ENCODE measurements around the gene FBRS. TPM values are rescaled to one million over a fixed set of nuclear protein-coding genes. Genes with fewer than 3 reads are reported as not detected.

Gene FBRS
- polyA plus RNA-seq, 1 experiment = 9.4 TPM

DNA sequence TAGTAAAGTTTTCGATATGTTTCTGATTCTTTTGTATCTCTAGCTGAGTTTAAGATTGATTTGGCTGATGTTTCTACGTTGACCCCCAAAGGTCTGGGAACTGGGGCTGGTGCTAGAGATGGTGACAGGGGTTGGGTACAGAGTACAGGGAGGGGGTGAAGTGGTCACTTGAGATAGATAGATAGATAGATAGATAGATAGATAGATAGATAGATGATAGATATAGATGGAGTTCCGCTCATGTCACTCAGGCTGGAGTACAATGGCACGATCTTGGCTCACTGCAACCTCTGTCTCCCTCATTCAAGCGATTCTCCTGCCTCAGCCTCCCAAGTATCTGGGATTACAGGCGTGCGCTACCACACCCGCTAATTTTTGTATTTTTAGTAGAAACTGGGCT is 1.8 kb upstream of the FBRS start:
- Histone ChIP-seq H3K36me3 (ENCODE audit: control insufficient read depth, insufficient read depth, low read length) (peaks cover 19% of the 10 kb centered on the region), H3K4me3 (ENCODE audit: low read depth, low read length) (no peak overlapping the region), H3K27me3 (ENCODE audit: control insufficient read depth, insufficient read depth, low read length) (no peaks in the 10 kb centered on the region)
- ChIA-PET CTCF (no interaction called here), POLR2A (no interaction called here)
- no peak for DNase-seq (ENCODE audit: low read depth)
- no peak for TF ChIP-seq CTCF (IDR thresholded peaks at IDR 0.05; ENCODE audit: insufficient read depth, low read depth, low read length)

DNA sequence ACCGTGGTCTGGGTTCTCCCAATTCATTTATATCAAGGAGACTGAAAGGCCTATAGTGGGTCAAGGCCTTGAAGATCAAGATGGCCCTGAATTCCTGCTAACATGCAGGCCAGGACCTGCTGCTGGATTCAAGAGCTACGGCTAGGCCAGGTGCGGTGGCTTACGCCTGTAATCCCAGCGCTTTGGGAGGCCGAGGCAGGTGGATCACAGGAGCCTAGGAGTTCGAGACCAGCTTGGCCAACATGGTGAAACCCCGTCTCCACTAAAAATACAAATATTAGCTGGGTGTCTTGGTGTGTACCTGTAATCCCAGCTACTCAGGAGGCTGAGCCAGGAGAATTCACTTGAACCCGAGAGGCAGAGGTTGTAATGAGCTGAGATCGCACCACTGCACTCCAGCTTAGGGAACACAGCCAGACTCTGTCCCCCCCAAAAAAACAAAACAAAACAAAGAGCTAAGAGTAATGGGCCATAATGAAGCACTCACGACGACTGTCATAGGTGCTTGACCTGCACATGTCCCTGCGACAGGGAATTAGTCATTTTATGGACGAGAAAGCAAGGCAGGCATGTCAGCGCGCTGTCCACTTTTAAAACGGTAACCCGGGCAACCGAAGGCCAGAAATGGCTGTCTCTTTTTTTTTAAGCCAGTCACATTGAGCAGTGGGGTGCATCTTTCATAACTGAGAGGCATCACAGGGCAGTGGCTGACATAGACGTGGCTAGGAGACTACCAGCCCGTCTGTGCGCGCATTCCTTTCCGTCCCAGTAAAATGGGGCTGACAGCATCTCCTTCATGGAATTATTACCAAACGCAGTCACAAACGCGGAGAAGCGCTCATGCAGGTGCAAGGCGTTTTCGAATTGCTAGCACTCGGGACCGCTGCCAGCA is 1.0 kb upstream of the FBRS start:
- TF ChIP-seq CTCF (IDR thresholded peaks at IDR 0.05; ENCODE audit: insufficient read depth, low read depth, low read length) = no peak
- H3K27me3 ChIP-seq (ENCODE audit: control insufficient read depth, insufficient read depth, low read length) = no peaks in the 10 kb centered on the region
- H3K36me3 ChIP-seq (ENCODE audit: control insufficient read depth, insufficient read depth, low read length) = peaks cover 22% of the 10 kb centered on the region
- ChIA-PET POLR2A (no interaction called here), CTCF (no interaction called here)
- H3K4me3 ChIP-seq (ENCODE audit: low read depth, low read length) = peak overlapping the region; percentile 48
- no peak for DNase-seq (ENCODE audit: low read depth)

- TF ChIP-seq CTCF (IDR thresholded peaks at IDR 0.05; ENCODE audit: insufficient read depth, low read depth, low read length) = no peak
- ChIA-PET POLR2A (interaction anchor here (0.5 to 0.6 kb wide), 2 partner anchors 35 to 155 kb away, joined by 3 read pairs; no protein-coding TSS in a partner anchor), CTCF (interaction anchor here (0.5 to 4.6 kb wide), 9 partner anchors 11 to 1466 kb away, joined by 3 to 43 read pairs (median 3); no protein-coding TSS in a partner anchor)
- peaks cover 33% of the 10 kb centered on the region for H3K36me3 ChIP-seq (ENCODE audit: control insufficient read depth, insufficient read depth, low read length)
- peak overlapping the region; percentile 90 for H3K4me3 ChIP-seq (ENCODE audit: low read depth, low read length)
- peak; percentile 82 for DNase-seq (ENCODE audit: low read depth)
- no peaks in the 10 kb centered on the region for H3K27me3 ChIP-seq (ENCODE audit: control insufficient read depth, insufficient read depth, low read length)
These were observed 688 bp downstream of the FBRS start for GRCh38 chr16:30658731-30659506.

DNA sequence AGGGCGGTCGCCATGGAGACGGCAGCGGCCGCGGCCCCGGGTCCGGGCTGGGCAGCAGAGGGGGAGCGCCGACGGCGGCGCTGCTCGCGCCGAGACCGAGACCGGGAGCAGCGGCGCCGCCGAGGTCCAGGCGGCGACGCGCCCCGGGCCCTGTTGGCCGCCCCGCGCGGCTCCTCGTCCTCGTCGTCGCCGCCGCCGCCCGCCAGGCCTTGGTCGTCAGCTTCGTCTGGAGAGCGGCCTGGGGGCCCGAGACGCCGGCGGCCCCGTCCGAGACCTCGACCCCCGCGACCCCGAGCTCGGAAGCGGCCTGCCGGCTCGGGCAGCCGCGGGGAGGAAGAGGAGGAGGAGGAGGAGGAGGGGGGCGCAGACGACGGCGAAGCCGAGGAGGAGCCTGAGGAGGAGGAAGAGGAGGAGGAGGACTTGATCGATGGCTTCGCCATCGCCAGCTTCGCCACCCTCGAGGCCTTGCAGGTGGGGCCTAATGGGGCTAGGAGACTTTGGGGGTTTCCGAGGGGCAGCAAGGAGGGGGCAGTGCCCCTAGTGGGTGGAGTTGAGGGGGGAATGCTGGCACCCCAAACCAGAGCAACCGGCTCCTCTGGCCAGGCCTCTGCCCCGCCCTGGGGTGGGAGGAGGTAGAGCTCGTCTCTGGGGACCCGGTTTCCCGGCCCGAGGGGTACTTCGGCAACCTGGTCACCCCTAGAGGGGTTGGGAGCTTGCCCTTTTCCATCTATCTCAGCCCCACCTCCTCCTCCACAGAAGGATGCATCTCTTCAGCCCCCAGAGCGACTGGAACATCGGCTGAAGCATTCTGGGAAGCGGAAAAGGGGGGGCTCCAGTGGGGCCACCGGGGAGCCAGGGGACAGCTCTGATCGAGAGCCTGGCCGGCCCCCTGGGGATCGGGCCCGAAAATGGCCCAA is 1.5 kb downstream of the FBRS start:
- no peaks in the 10 kb centered on the region for H3K27me3 ChIP-seq (ENCODE audit: control insufficient read depth, insufficient read depth, low read length)
- CTCF ChIA-PET = interaction anchor here (0.5 to 4.6 kb wide), 9 partner anchors 9 to 596 kb away, joined by 3 to 43 read pairs (median 4); partner anchors contain the start of gene PRR14
- DNase-seq (ENCODE audit: low read depth) = no peak
- TF ChIP-seq CTCF (IDR thresholded peaks at IDR 0.05; ENCODE audit: insufficient read depth, low read depth, low read length) = no peak
- H3K36me3 ChIP-seq (ENCODE audit: control insufficient read depth, insufficient read depth, low read length) = peaks cover 33% of the 10 kb centered on the region
- POLR2A ChIA-PET = interaction anchor here (0.5 to 0.8 kb wide), 3 partner anchors 26 to 595 kb away, joined by 3 to 16 read pairs (median 4); no protein-coding TSS in a partner anchor
- H3K4me3 ChIP-seq (ENCODE audit: low read depth, low read length) = peak overlapping the region; percentile 90
